ENCODE results near the gene TSPAN3.

The TSPAN3 gene

GRCh38 chr15:77014132-77015081 lies 56.5 kb downstream of the TSPAN3 start:
- no peak for TF ChIP-seq GATA2 (IDR thresholded peaks at IDR 0.05; ENCODE audit: low read depth, low read length)
- no peak for TF ChIP-seq GATA3 (IDR thresholded peaks at IDR 0.05; ENCODE audit: low read depth, low read length)

DNA sequence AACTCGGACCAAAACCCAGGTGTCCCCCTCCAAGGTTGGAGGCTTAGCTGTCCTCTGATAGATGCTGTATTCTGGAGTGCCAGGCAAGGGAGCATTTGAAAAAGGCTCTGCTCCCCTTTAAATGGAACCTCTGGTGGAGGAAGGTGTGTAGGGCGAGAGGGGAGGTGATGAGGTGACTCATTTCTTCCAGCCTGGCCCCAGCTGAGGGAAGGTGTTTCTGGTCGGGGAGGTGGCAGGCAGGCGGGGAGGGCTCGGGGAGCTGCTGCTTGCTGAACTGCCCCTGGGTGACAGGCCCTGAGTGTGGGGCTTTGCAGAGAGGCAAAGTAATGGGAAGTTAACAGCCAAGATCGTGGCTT lies 57.2 kb downstream of the TSPAN3 start:
- TF ChIP-seq GATA2 (IDR thresholded peaks at IDR 0.05; ENCODE audit: low read depth, low read length) (no peak), GATA3 (IDR thresholded peaks at IDR 0.05; ENCODE audit: low read depth, low read length) (no peak)

DNA sequence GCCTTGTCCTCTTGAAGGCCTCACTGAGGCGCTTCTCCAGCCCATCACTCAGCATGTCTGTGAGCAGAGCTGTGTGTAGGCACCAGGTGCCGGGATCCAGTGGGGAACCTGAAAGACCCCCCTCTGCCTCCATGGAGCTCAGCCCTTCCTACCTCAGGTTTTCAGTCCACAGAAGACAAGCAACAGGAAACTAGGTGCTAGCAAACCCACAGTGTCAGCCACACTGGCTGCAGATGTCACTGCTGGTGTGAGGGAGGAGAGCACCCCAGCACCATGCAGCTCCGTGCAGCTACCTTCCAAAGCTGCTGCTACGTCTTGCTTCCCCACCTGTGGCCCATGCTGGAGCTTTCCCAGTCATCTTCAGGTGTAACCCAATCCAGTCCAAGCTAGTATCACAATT lies 58.0 kb downstream of the TSPAN3 start:
- no peak for TF ChIP-seq GATA2 (IDR thresholded peaks at IDR 0.05; ENCODE audit: low read depth, low read length)
- no peak for TF ChIP-seq GATA3 (IDR thresholded peaks at IDR 0.05; ENCODE audit: low read depth, low read length)

GRCh38 chr15:77012117-77012712 lies 58.7 kb downstream of the TSPAN3 start:
- TF ChIP-seq GATA3 (IDR thresholded peaks at IDR 0.05; ENCODE audit: low read depth, low read length) (no peak), GATA2 (IDR thresholded peaks at IDR 0.05; ENCODE audit: low read depth, low read length) (no peak)

DNA sequence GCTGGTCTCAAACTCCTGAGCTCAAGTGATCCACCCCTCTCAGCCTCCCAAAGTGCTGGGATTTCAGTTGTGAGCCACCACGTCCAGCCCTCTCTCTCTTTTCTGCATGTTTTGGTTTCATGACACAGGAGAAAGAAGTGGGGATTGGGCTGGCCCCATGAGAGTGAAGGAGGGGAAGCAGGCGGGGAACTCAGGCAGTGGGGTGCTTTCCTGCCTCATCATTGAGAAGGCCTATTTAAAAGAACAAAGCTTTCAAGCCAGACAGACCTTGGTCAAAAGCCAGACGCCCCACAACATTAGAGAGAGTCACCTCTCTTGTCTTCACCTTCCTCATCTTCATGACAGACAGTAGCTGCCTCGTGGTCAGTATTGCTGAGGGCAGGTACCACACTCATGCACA lies 60.1 kb downstream of the TSPAN3 start:
- TF ChIP-seq GATA2 (IDR thresholded peaks at IDR 0.05; ENCODE audit: low read depth, low read length): no peak

DNA sequence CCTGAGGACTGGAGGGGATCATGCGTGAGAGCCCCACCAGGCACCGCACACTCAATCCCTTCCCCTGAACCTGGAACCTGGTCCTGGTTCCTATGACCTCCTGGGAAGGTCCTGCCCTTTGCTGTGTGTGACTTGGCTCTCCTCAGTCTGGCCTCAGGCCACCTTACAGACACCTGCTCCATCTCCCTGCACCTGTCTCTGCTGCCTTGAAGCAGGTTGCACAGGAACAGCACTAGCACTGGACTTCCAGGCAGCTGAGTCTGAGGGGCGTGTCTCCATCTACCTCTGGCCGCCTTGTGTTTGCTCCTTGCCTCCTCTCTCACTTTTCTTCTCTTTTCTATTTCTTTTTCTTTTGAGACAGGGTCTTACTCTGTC lies 60.6 kb downstream of the TSPAN3 start:
- no peak for TF ChIP-seq GATA2 (IDR thresholded peaks at IDR 0.05; ENCODE audit: low read depth, low read length)
- no peak for TF ChIP-seq GATA3 (IDR thresholded peaks at IDR 0.05; ENCODE audit: low read depth, low read length)

DNA sequence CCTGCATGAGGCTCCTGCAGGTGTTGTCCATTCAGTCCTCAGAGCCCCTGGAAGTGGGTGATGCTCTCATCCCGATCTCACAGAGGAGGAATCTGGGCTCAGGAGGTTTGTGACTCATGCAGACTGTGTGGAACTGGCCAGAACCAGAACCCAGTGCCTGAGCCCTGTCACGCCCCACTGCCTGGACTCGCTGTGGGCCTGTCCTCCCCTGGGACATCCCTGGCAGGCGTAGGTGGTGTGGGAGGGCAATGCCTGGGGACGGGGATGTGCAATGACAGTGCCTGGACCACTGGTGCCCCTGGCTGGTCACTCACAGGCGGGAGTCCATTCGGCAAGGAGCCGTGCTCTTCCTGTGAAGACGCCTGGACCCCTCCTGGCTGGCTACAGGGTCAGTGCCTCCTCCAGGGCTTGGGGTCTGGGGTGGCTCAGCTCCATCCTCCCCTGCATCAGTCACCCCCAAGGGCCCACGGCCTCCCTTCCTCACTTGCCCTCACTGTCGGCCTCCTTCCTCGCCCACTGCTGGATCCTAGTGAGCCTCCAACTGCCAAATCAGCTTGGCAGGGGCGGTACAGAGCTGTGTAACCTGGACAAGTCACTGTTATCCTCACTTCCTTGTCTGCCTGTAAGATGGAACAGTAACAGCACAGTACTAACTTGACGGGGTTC lies 61.1 kb downstream of the TSPAN3 start:
- TF ChIP-seq GATA3 (IDR thresholded peaks at IDR 0.05; ENCODE audit: low read depth, low read length) (no peak), GATA2 (IDR thresholded peaks at IDR 0.05; ENCODE audit: low read depth, low read length) (no peak)

GRCh38 chr15:77009176-77009575 lies 61.7 kb downstream of the TSPAN3 start:
- TF ChIP-seq GATA2 (IDR thresholded peaks at IDR 0.05; ENCODE audit: low read depth, low read length): no peak
- TF ChIP-seq GATA3 (IDR thresholded peaks at IDR 0.05; ENCODE audit: low read depth, low read length): no peak

GRCh38 chr15:77004189-77004588 lies 66.7 kb downstream of the TSPAN3 start:
- TF ChIP-seq GATA2 (IDR thresholded peaks at IDR 0.05; ENCODE audit: low read depth, low read length) (no peak), GATA3 (IDR thresholded peaks at IDR 0.05; ENCODE audit: low read depth, low read length) (no peak)

DNA sequence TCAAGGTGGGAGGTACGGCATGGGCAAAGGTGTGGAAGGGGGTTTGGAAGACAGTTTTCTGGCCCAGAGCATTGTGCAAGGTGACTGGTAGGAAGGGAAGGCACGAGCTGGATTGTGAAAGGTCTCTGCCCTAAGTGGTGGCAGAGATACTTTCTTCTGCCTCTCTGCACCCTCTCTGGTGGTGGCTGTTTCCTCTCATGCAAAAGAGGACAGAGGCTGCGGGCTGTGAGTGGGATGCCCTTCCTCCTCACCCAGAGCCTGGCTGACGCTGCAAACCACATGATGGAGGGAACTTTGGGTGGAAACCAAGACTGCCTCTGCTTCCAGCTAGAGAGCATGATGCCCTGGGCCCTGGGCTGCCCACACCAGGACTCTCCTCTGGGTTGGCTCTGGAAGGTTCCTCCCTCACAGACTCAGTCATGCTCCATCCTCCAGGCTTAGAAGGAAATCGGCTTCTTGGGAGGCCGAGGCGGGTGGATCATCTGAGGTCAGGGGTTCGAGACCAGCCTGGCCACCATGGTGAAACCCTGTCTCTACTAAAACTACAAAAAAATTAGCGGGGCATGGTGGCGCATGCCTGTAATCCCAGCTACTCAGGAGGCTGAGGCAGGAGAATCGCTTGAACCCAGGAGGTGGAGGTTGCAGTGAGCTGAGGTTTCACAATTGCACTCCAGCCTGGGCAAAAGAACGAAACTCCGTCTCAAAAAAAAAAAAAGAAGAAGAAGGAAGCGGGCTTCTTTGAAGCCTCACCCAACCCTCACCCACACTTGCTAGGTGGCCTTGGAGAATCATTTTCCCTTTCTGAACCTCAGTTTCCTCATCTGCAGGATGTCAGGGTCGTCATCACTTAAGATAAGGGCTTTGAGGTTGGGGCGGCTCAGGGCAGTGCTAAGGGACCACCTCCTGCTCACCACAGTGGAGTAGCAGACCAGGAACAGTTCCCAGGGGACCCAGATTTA lies 67.7 kb downstream of the TSPAN3 start:
- TF ChIP-seq GATA2 (IDR thresholded peaks at IDR 0.05; ENCODE audit: low read depth, low read length): no peak

DNA sequence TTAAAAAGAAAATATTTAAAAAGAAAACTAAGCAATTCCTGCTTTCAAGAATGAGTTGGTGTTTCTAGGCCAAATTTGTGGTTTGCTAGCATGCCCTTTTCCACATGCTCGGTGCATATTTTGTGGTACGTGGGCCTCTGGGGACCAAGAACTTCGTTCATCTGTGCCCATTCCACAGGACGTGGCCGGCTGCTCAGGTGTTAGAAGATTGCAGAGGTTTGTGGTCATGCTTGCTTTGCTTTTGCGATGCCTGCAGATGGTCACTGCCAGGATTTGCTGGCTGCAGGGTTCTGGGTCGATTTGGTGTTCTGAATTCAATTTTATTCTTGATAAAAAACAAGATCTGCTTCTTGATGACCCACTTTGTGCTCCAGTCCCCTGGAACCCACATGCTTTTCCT lies 68.5 kb downstream of the TSPAN3 start:
- no peak for TF ChIP-seq GATA2 (IDR thresholded peaks at IDR 0.05; ENCODE audit: low read depth, low read length)
- TF ChIP-seq GATA3 (IDR thresholded peaks at IDR 0.05; ENCODE audit: low read depth, low read length): no peak

DNA sequence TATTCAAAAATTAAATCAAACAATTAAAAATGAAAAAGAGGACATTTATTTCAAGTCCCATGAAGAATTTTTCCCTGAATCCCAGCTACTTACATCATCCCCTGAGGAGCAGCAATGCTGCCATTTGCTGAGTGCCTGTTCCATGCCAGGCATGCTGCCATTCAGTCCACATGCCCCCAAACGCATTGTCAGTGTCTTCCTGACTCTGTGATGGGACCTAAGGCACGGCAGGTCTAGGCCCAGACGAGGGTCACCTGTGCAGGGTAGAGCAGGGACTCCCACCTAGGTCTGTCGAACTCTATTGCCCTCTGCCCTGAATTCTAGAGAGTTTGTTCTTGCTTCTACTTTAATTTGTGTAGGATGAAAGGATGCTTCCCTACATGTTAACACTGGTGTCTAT lies 68.9 kb downstream of the TSPAN3 start:
- TF ChIP-seq GATA3 (IDR thresholded peaks at IDR 0.05; ENCODE audit: low read depth, low read length) (no peak), GATA2 (IDR thresholded peaks at IDR 0.05; ENCODE audit: low read depth, low read length) (no peak)

DNA sequence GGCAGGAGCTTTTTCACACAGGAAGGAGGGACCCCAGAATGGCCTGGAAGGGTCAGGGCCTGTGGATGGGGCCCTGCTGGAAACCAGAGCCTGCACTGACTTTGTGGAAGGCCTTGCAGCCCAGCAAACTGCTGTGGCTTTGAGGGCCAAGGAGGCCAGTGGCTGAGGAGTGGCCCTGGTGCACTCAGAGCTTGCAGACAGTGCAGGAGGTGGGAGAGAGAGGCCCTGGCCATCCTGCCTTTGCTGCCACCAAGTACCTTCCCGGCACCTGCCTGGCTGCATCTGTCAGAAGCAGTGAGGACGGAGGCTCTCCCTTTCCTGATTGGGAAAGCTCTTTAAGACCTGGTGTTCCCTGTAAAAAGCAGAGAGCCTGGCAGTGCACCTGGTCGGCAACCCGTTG lies 69.6 kb downstream of the TSPAN3 start:
- TF ChIP-seq GATA2 (IDR thresholded peaks at IDR 0.05; ENCODE audit: low read depth, low read length) (no peak), GATA3 (IDR thresholded peaks at IDR 0.05; ENCODE audit: low read depth, low read length) (no peak)

GRCh38 chr15:76999996-77000395 lies 70.9 kb downstream of the TSPAN3 start:
- TF ChIP-seq GATA2 (IDR thresholded peaks at IDR 0.05; ENCODE audit: low read depth, low read length): no peak
- TF ChIP-seq GATA3 (IDR thresholded peaks at IDR 0.05; ENCODE audit: low read depth, low read length): no peak
